ENCODE measurements around the gene HDAC4.

Gene HDAC4

GRCh38 chr2:239266434-239266766 is 134.4 kb downstream of the HDAC4 start:
- DNase-seq (ENCODE audit: low read depth): no peak
- no peak overlapping the region for H3K4me3 ChIP-seq (ENCODE audit: low read depth, low read length)
- TF ChIP-seq CTCF (IDR thresholded peaks at IDR 0.05; ENCODE audit: insufficient read depth, low read depth, low read length, missing control alignments): no peak

GRCh38 chr2:239265681-239266433 is 135.0 kb downstream of the HDAC4 start:
- no peak for DNase-seq (ENCODE audit: low read depth)
- no peak overlapping the region for H3K4me3 ChIP-seq (ENCODE audit: low read depth, low read length)
- no peak for TF ChIP-seq CTCF (IDR thresholded peaks at IDR 0.05; ENCODE audit: insufficient read depth, low read depth, low read length, missing control alignments)

DNA sequence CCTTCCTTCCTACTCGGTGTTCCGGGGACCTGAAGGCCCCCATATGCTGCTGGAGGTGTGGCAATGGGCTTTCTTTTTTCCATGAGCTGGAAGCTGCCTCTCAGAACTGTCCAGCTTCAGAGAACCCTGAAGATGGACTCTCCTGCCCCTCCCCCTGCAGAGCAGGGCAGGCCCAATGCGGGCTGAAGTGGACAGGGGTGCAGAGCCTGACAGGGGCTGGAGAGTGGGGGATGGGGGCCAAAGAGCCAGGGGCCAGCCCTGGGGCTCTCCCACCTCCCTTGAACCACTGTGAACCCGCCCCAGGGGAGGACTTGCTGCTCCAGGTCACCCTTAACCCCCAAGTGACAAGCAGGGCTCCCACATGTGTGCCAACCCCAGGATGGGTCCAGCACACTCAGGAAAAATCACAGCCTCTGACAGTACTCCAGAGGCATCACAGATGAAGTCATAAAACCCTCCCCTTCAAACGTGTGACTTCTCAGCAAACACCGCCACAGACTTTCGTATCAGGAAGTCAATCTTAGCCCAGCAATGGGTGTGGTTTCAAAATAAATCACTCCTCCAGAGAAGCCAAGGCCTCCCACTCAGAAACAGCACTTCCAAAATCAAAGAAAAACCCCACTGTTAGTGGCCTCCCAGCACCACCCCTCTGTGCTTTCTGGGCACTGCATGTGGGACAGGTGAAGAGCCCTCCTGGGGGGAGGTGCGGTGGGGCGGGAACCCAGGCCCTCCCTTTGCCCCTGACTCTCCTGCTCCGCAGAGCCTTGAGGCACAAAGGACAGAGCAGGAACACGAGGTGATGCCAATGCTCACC is 135.8 kb downstream of the HDAC4 start:
- TF ChIP-seq CTCF (IDR thresholded peaks at IDR 0.05; ENCODE audit: insufficient read depth, low read depth, low read length, missing control alignments): no peak
- no peak overlapping the region for H3K4me3 ChIP-seq (ENCODE audit: low read depth, low read length)
- DNase-seq (ENCODE audit: low read depth): peak; percentile 64

GRCh38 chr2:239264492-239264837 is 136.4 kb downstream of the HDAC4 start:
- DNase-seq (ENCODE audit: low read depth): no peak
- H3K4me3 ChIP-seq (ENCODE audit: low read depth, low read length): no peak overlapping the region
- no peak for TF ChIP-seq CTCF (IDR thresholded peaks at IDR 0.05; ENCODE audit: insufficient read depth, low read depth, low read length, missing control alignments)

GRCh38 chr2:239263669-239264491 is 136.9 kb downstream of the HDAC4 start:
- H3K4me3 ChIP-seq (ENCODE audit: low read depth, low read length): no peak overlapping the region
- no peak for TF ChIP-seq CTCF (IDR thresholded peaks at IDR 0.05; ENCODE audit: insufficient read depth, low read depth, low read length, missing control alignments)
- no peak for DNase-seq (ENCODE audit: low read depth)

DNA sequence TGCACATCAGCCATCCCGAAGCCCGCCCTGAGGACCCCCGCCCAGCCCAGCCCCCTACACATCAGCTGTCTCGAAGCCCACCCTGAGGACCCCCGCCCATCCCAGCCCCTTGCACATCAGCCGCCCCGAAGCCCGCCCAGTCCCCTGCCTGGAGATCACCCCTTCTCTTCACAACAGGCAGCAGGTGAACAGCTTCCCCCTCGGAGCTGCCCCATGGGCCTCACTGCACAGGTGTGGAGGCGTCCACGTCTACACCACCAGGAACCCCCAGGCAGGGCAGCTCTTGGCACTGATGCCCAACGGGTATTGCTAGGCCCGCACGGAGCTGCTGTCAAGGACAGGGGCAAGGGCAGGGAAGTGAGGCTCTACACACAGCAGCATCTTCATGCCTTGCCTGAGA is 137.6 kb downstream of the HDAC4 start:
- H3K4me3 ChIP-seq (ENCODE audit: low read depth, low read length): no peak overlapping the region
- no peak for DNase-seq (ENCODE audit: low read depth)
- TF ChIP-seq CTCF (IDR thresholded peaks at IDR 0.05; ENCODE audit: insufficient read depth, low read depth, low read length, missing control alignments): no peak

Measured in GM12865 (cell line).